K562 (cell line): ENCODE data around the gene HAVCR1. TPM values are rescaled to one million over a fixed set of nuclear protein-coding genes. Genes with fewer than 3 reads are reported as not detected.
A peak's percentile ranks its signal among the peaks of the same experiment; 100 is the strongest.

Source experiments
- ATAC-seq: fragments of 200-7000 bp; cut with Tn5 transposase; 3 replicates; pipeline ENCODE4 v1.9.1; 2020; ENCODE audit warnings: moderate library complexity
- BruUV-seq: library from RNA; stranded (reverse); fragments of 400-500 nt; replicated peaks from 2 replicates; lab custom pipeline; 2021; lab: Mats Ljungman, UMichigan
- CTCF ChIA-PET: fragments of 300-600 bp; formaldehyde crosslinking; extraction: SDS; loops from one replicate; lab custom pipeline; 2021; ENCODE audit warnings: low intra/inter-chr PET ratio; lab: Yijun Ruan, JAX
- POLR2A ChIA-PET: fragments of 300-600, 350-650 bp; sonication (Branson Sonifier 250); formaldehyde crosslinking; extraction: SDS; loops from one replicate; lab custom pipeline; 2021; ENCODE audit warnings: antibody characterized with exemption, inconsistent platforms; lab: Yijun Ruan, JAX
- DNase-seq, 4 experiments: peaks; one replicate each; pipeline versions ENCODE4 v3.0.0 to v3.0.0-alpha.2; 2011 to 2018; ENCODE audit warnings: low spot score in 3 of 4, mixed read lengths in 3 of 4; ENCODE audit errors: extremely low read depth in 1 of 4
- FAIRE-seq: peaks from 2 replicates; lab custom pipeline; 2011; peaks lifted over from hg19 to GRCh38; lab: Jason Lieb, UNC
- H2AFZ ChIP-seq: 2 replicates; pipeline ENCODE4 v1.6.0; 2011; ENCODE audit warnings: low read depth, low read length, control low read depth, inconsistent platforms
- H3K27ac ChIP-seq: fragments of 200-600 bp; 3 replicates; pipeline ENCODE4 v1.8.0; 2011; ENCODE audit warnings: low read depth, mild to moderate bottlenecking, control low read depth, inconsistent platforms, low read length, moderate library complexity, mixed read lengths; ENCODE audit errors: extremely low read depth
- H3K27me3 ChIP-seq, 2 experiments: fragments of 300-600 bp in 1 of 2; 2 replicates in 1 of 2; 3 replicates in 1 of 2; pipeline versions ENCODE4 v1.6.0 to v1.8.0; 2011; ENCODE audit warnings: inconsistent platforms in 2 of 2, low read length in 2 of 2, mild to moderate bottlenecking in 1 of 2, mixed read lengths in 1 of 2, moderate library complexity in 1 of 2; ENCODE audit not compliant: control insufficient read depth in 2 of 2, insufficient read depth in 2 of 2
- H3K36me3 ChIP-seq: fragments of 300-600 bp; 3 replicates; pipeline ENCODE4 v1.8.0; 2011; ENCODE audit warnings: mild to moderate bottlenecking, low read length, inconsistent platforms; ENCODE audit not compliant: control insufficient read depth, insufficient read depth
- H3K4me1 ChIP-seq, 2 experiments: fragments of 200-600 bp in 1 of 2; replicated peaks in 1 of 2; 2 replicates in 1 of 2; 3 replicates in 1 of 2; pipeline versions ENCODE4 v1.5.1 to v1.8.0; 2011; ENCODE audit warnings: inconsistent platforms in 2 of 2, low read length in 2 of 2, mild to moderate bottlenecking in 1 of 2, mixed read lengths in 1 of 2, moderate library complexity in 1 of 2; ENCODE audit not compliant: control insufficient read depth in 2 of 2, insufficient read depth in 2 of 2
- H3K4me2 ChIP-seq: 2 replicates; pipeline ENCODE4 v1.6.1; 2011; ENCODE audit warnings: low read length, control low read depth, inconsistent platforms, mixed read lengths; ENCODE audit not compliant: insufficient read depth
- H3K4me3 ChIP-seq: fragments of 200-600 bp; sonication (generic), shearing (Covaris generic); 2 replicates; pipeline ENCODE4 v1.5.1; 2016; ENCODE audit warnings: control low read depth, inconsistent platforms
- H3K79me2 ChIP-seq: fragments of 200-600 bp; 3 replicates; pipeline ENCODE4 v1.8.0; 2011; ENCODE audit warnings: low read length, inconsistent platforms; ENCODE audit not compliant: control insufficient read depth, insufficient read depth
- H3K9ac ChIP-seq, 2 experiments: 2 replicates each; pipeline versions ENCODE4 v1.6.0 to v1.6.1; 2011; ENCODE audit warnings: low read depth in 2 of 2, low read length in 2 of 2, control low read depth in 1 of 2, inconsistent platforms in 1 of 2, mild to moderate bottlenecking in 1 of 2, mixed read lengths in 1 of 2; ENCODE audit not compliant: insufficient read depth in 1 of 2
- H3K9me1 ChIP-seq: one replicate; pipeline ENCODE4 v1.6.0; 2011; ENCODE audit warnings: inconsistent platforms, mild to moderate bottlenecking, low read length, moderate library complexity; ENCODE audit not compliant: control insufficient read depth, insufficient read depth
- H3K9me3 ChIP-seq: replicated peaks from 2 replicates; pipeline ENCODE4 v1.5.1; 2011; ENCODE audit warnings: low read depth, low read length, inconsistent platforms; ENCODE audit not compliant: control insufficient read depth, insufficient read depth
- H4K20me1 ChIP-seq: replicated peaks from 2 replicates; pipeline ENCODE4 v1.6.1; 2011; ENCODE audit warnings: low read length, inconsistent platforms, mixed read lengths; ENCODE audit not compliant: control insufficient read depth, insufficient read depth
- ARHGAP35 ChIP-seq: fragments of 450-650 bp; IDR thresholded peaks from 2 replicates; pipeline ENCODE4 v1.6.1; 2018; ENCODE audit not compliant: partially characterized antibody
- FOSL1 ChIP-seq: fragments of 200-800 bp; sonication (Bioruptor generic); conservative IDR thresholded peaks from 2 replicates; pipeline ENCODE4 v1.6.1; 2016; ENCODE audit warnings: missing genetic modification characterization, missing compliant biosample characterization
- GTF2A2 ChIP-seq: IDR thresholded peaks from 2 replicates; pipeline ENCODE4 v1.6.1; 2016; ENCODE audit warnings: mild to moderate bottlenecking, missing genetic modification characterization, missing compliant biosample characterization
- KAT2B ChIP-seq: IDR thresholded peaks from one replicate; pipeline ENCODE4 v1.6.1; 2012; ENCODE audit warnings: low read depth, mild to moderate bottlenecking, control low read depth, inconsistent platforms, low read length, moderate library complexity
- MBD1 ChIP-seq: fragments of 250-450 bp; sonication (Bioruptor Pico); IDR thresholded peaks from 2 replicates; pipeline ENCODE4 v1.8.0; 2022; ENCODE audit warnings: inconsistent platforms
- NFE2 ChIP-seq: IDR thresholded peaks from 2 replicates; pipeline ENCODE4 v1.6.1; 2014; ENCODE audit warnings: antibody characterized with exemption, low read depth
- NFRKB ChIP-seq: fragments of 450-650 bp; IDR thresholded peaks from 2 replicates; pipeline ENCODE4 v1.6.1; 2016; ENCODE audit warnings: low read depth
- NFYB ChIP-seq: IDR thresholded peaks from 2 replicates; pipeline ENCODE4 v1.6.1; 2011; ENCODE audit warnings: mild to moderate bottlenecking, moderate library complexity; ENCODE audit not compliant: insufficient read length; ENCODE audit errors: extremely low read depth
- NR1H2 ChIP-seq: sonication (generic); formaldehyde crosslinking; IDR thresholded peaks from 2 replicates; pipeline ENCODE4 v1.4.0; 2020; ENCODE audit warnings: mild to moderate bottlenecking, missing genetic modification reagents
- NR2C1 ChIP-seq, 2 experiments: fragments of 450-650 bp; IDR thresholded peaks; 2 replicates each; pipeline ENCODE4 v1.6.1; 2017; ENCODE audit warnings: mild to moderate bottlenecking in 2 of 2, antibody characterized with exemption in 1 of 2, inconsistent platforms in 1 of 2, missing compliant biosample characterization in 1 of 2, missing genetic modification characterization in 1 of 2
- PHB ChIP-seq: fragments of 250-450 bp; sonication (Bioruptor Pico); IDR thresholded peaks from 2 replicates; pipeline ENCODE4 v1.5.0; 2021
- PTBP1 ChIP-seq: fragments of 200-400 bp; formaldehyde crosslinking; IDR thresholded peaks from 2 replicates; pipeline ENCODE4 v1.6.1; 2017; ENCODE audit warnings: low read depth, low read length
- RBM25 ChIP-seq: fragments of 200-400 bp; formaldehyde crosslinking; IDR thresholded peaks from 2 replicates; pipeline ENCODE4 v1.6.1; 2018; ENCODE audit warnings: low read length, low read depth, moderate library complexity; ENCODE audit not compliant: severe bottlenecking
- SPI1 ChIP-seq: IDR thresholded peaks from 2 replicates; pipeline ENCODE4 v1.6.1; 2011; ENCODE audit warnings: low read depth, low read length, control low read depth, borderline replicate concordance
- TBP ChIP-seq: optimal IDR thresholded peaks from 2 replicates; pipeline ENCODE3; 2011; ENCODE audit warnings: low read depth, low read length, improper control_type of control experiment
- ZBTB11 ChIP-seq, 3 experiments: fragments of 200-800 bp in 1 of 3; fragments of 250-450 bp in 1 of 3; fragments of 450-650 bp in 1 of 3; sonication (Bioruptor Pico) in 1 of 3; sonication (Bioruptor generic) in 1 of 3; formaldehyde crosslinking in 1 of 3; IDR thresholded peaks; 2 replicates each; pipeline versions ENCODE4 v1.6.1 to v1.8.0; 2016 to 2022; ENCODE audit warnings: mild to moderate bottlenecking in 2 of 3, missing genetic modification characterization in 2 of 3, missing compliant biosample characterization in 1 of 3, moderate library complexity in 1 of 3
- ZBTB8A ChIP-seq: fragments of 450-650 bp; IDR thresholded peaks from 2 replicates; pipeline ENCODE4 v1.6.1; 2018; ENCODE audit warnings: mild to moderate bottlenecking, moderate library complexity; ENCODE audit not compliant: partially characterized antibody
- ZNF696 ChIP-seq: fragments of 250-450 bp; sonication (Bioruptor Pico); conservative IDR thresholded peaks from 2 replicates; pipeline ENCODE4 v1.4.0; 2020; ENCODE audit warnings: mild to moderate bottlenecking, moderate library complexity
- WGBS: fragments of 100-300 bp; shearing (Covaris generic); methylation state at CpG from one replicate; pipeline ENCODE4 v1.1.6; 2016; ENCODE audit warnings: low coverage, mixed read lengths; ENCODE audit not compliant: insufficient coverage; ENCODE audit errors: missing lambda C conversion rate; 5-methylcytosine and 5-hydroxymethylcytosine counted together
- in situ Hi-C: fragments of 300-500 bp; cut with MboI; formaldehyde crosslinking; loops from 4 replicates; pipeline ENCODE4 v1.15.0; 2018; ENCODE audit warnings: inconsistent platforms, mixed read lengths
- intact Hi-C: fragments of 100-400 bp; cut with micrococcal nuclease; formaldehyde crosslinking; loops from 2 replicates; pipeline ENCODE4 v1.14.2; 2022
- polyA plus RNA-seq, 8 experiments: library from polyadenylated mRNA; depleted of rRNA in 4 of 8; stranded (reverse) in 5 of 8; unstranded in 3 of 8; fragments of >200 nt; fragmentation: Nextera tagmentation in 2 of 8; fragmentation: Illumina TruSeq in 1 of 8; extraction: Ambion mirVana in 2 of 8; extraction: Trizol in 1 of 8; gene quantifications; 2 replicates each; pipeline versions ENCODE4 v1.2.1 to v1.2.3, GENCODE V29; 2011 to 2014; ENCODE audit warnings: inconsistent platforms in 1 of 8, missing spikeins in 1 of 8
- total RNA-seq, 7 experiments: library from RNA; depleted of rRNA in 6 of 7; stranded (reverse); fragments of >200 nt in 6 of 7; fragmentation: Illumina TruSeq in 2 of 7; extraction: Trizol in 2 of 7; gene quantifications; 2 replicates each; pipeline versions ENCODE4 v1.2.1 to v1.2.3, GENCODE V29; 2011 to 2021; ENCODE audit warnings: low replicate concordance in 1 of 7

HAVCR1 gene
- total and polyA plus RNA-seq, 9 of the 15 experiments (the other 6 are each of a cell fraction or from before 2014, with no cell fraction given): 0.04 TPM; not detected in 8

- CTCF ChIA-PET: no interaction called here
- Histone ChIP-seq H3K4me2 (no peak overlapping the region), H4K20me1 (no peaks in the 10 kb centered on the region), H3K27ac (no peak overlapping the region), H3K9ac (no peak overlapping the region), H3K27me3 (no peaks in the 10 kb centered on the region), H3K9me1 (no peaks in the 10 kb centered on the region), H3K4me3 (no peak overlapping the region), H3K9me3 (no peaks in the 10 kb centered on the region), H3K79me2 (no peaks in the 10 kb centered on the region), H3K4me1 (no peaks in the 10 kb centered on the region), H2AFZ (peak overlapping the region; percentile 44; the same call in 1 of the 2 replicates), H3K36me3 (no peaks in the 10 kb centered on the region)
- FAIRE-seq (no peak), ATAC-seq (no peak), DNase-seq (no peak)
- POLR2A ChIA-PET: no interaction called here
- intact Hi-C loops: no loop called here
- WGBS: 14% methylated on average over 2 of the region's 2 CpGs
- no TSS peak for BruUV-seq
- in situ Hi-C loops: no loop called here
- TF ChIP-seq RBM25 (peak; percentile 52), FOSL1 (peak; percentile 57), NFE2 (no peak), MBD1 (no peak), PTBP1 (no peak), NFRKB (no peak), ZBTB11 (CRISPR knock-in tag; IDR thresholded peaks at IDR 0.05) (no peak), SPI1 (0 out of 2 replicates have a peak, but pooled peaks have one; percentile 33), ZNF696 (no peak), TBP (no peak), NR1H2 (no peak), PHB (CRISPR knock-in tag) (no peak), ARHGAP35 (no peak), NFYB (no peak), KAT2B (no peak), GTF2A2 (tag) (no peak), NR2C1 (IDR thresholded peaks at IDR 0.05) (no peak), NR2C1 (tag; IDR thresholded peaks at IDR 0.05) (no peak), ZBTB8A (no peak)
These were observed 41.3 kb upstream of the HAVCR1 start for GRCh38 chr5:157100140-157100679.
